HEK293 (cell line): ENCODE data around the gene PLD6.

Source experiments
- CTCF ChIA-PET: fragments of 350-600 bp; formaldehyde crosslinking; extraction: SDS; loops from one replicate; lab custom pipeline; 2021; ENCODE audit warnings: antibody characterized with exemption; lab: Yijun Ruan, JAX
- POLR2A ChIA-PET: fragments of 300-600 bp; formaldehyde crosslinking; extraction: SDS; loops from one replicate; lab custom pipeline; 2020; ENCODE audit warnings: antibody characterized with exemption, inconsistent platforms; lab: Yijun Ruan, JAX
- H3K27ac ChIP-seq: fragments of 200-500 bp; sonication (Bioruptor generic); 2 replicates; pipeline ENCODE4 v1.5.1; 2014; ENCODE audit warnings: low read depth, low read length, control low read depth, inconsistent platforms; ENCODE audit errors: extremely low read depth
- H3K36me3 ChIP-seq, 2 experiments: fragments of 200-500 bp in 1 of 2; sonication (Bioruptor generic) in 1 of 2; 1 replicate in 1 of 2; 2 replicates in 1 of 2; pipeline ENCODE4 v1.5.1; 2014 to 2017; ENCODE audit warnings: inconsistent platforms in 2 of 2, low read length in 2 of 2; ENCODE audit not compliant: control insufficient read depth in 2 of 2, insufficient read depth in 1 of 2
- H3K4me1 ChIP-seq: fragments of 200-500 bp; sonication (Bioruptor generic); 2 replicates; pipeline ENCODE4 v1.5.1; 2014; ENCODE audit warnings: mild to moderate bottlenecking, low read length, inconsistent platforms; ENCODE audit not compliant: control insufficient read depth, insufficient read depth
- H3K4me3 ChIP-seq: 2 replicates; pipeline ENCODE4 v1.5.1; 2011; ENCODE audit warnings: low read depth, mild to moderate bottlenecking, control low read depth, low read length, moderate library complexity
- H3K9me3 ChIP-seq: fragments of 200-500 bp; sonication (Bioruptor generic); 2 replicates; pipeline ENCODE4 v1.5.1; 2014; ENCODE audit warnings: low read depth, low read length, inconsistent platforms; ENCODE audit not compliant: control insufficient read depth, insufficient read depth
- MYNN ChIP-seq: fragments of 450-650 bp; formaldehyde crosslinking; IDR thresholded peaks from 2 replicates; pipeline ENCODE4 v1.5.1; 2016; ENCODE audit warnings: missing biosample characterization, missing genetic modification characterization, borderline replicate concordance
- SP7 ChIP-seq: fragments of 450-650 bp; formaldehyde crosslinking; IDR thresholded peaks from 2 replicates; pipeline ENCODE4 v1.5.1; 2016; ENCODE audit warnings: missing biosample characterization, missing genetic modification characterization
- TRIM28 ChIP-seq: IDR thresholded peaks from 2 replicates; pipeline ENCODE4 v1.6.1; 2011; ENCODE audit warnings: low read length, control low read depth, borderline replicate concordance
- YY1 ChIP-seq: fragments of 450-650 bp; formaldehyde crosslinking; IDR thresholded peaks from 2 replicates; pipeline ENCODE4 v1.5.1; 2018; ENCODE audit warnings: missing biosample characterization, missing genetic modification characterization
- ZBTB6 ChIP-seq: fragments of 450-650 bp; formaldehyde crosslinking; IDR thresholded peaks from 2 replicates; pipeline ENCODE4 v1.5.1; 2017; ENCODE audit warnings: missing biosample characterization, missing genetic modification characterization
- ZFP3 ChIP-seq: fragments of 450-650 bp; formaldehyde crosslinking; IDR thresholded peaks from 2 replicates; pipeline ENCODE4 v1.5.1; 2016; ENCODE audit warnings: low read depth, missing biosample characterization, missing genetic modification characterization
- ZNF10 ChIP-seq: fragments of 450-650 bp; formaldehyde crosslinking; IDR thresholded peaks from 2 replicates; pipeline ENCODE4 v1.5.1; 2017; ENCODE audit warnings: missing biosample characterization, missing genetic modification characterization
- ZNF112 ChIP-seq: fragments of 450-650 bp; formaldehyde crosslinking; IDR thresholded peaks from 2 replicates; pipeline ENCODE4 v1.5.0; 2017; ENCODE audit warnings: missing biosample characterization, missing genetic modification characterization
- ZNF114 ChIP-seq: fragments of 450-650 bp; formaldehyde crosslinking; IDR thresholded peaks from 2 replicates; pipeline ENCODE4 v1.5.0; 2017; ENCODE audit warnings: missing biosample characterization, missing genetic modification characterization
- ZNF132 ChIP-seq: fragments of 450-650 bp; formaldehyde crosslinking; IDR thresholded peaks from 2 replicates; pipeline ENCODE4 v1.5.1; 2017; ENCODE audit warnings: missing biosample characterization, missing genetic modification characterization, borderline replicate concordance
- ZNF148 ChIP-seq: fragments of 450-650 bp; formaldehyde crosslinking; IDR thresholded peaks from 2 replicates; pipeline ENCODE4 v1.5.0; 2017; ENCODE audit warnings: missing biosample characterization, missing genetic modification characterization, borderline replicate concordance
- ZNF155 ChIP-seq: fragments of 450-650 bp; formaldehyde crosslinking; IDR thresholded peaks from 2 replicates; pipeline ENCODE4 v1.5.1; 2016; ENCODE audit warnings: missing biosample characterization, missing genetic modification characterization
- ZNF248 ChIP-seq: fragments of 450-650 bp; formaldehyde crosslinking; IDR thresholded peaks from 2 replicates; pipeline ENCODE4 v1.5.1; 2017; ENCODE audit warnings: missing biosample characterization, missing genetic modification characterization
- ZNF274 ChIP-seq, 2 experiments: fragments of 200-500 bp in 1 of 2; fragments of 450-650 bp in 1 of 2; sonication (Bioruptor generic) in 1 of 2; formaldehyde crosslinking in 1 of 2; IDR thresholded peaks; 2 replicates each; pipeline versions ENCODE4 v1.5.1 to v1.6.1; 2014 to 2016; ENCODE audit warnings: borderline replicate concordance in 1 of 2, inconsistent platforms in 1 of 2, low read length in 1 of 2, missing biosample characterization in 1 of 2, missing genetic modification characterization in 1 of 2
- ZNF544 ChIP-seq: fragments of 450-650 bp; formaldehyde crosslinking; IDR thresholded peaks from 2 replicates; pipeline ENCODE4 v1.5.0; 2017; ENCODE audit warnings: missing biosample characterization, missing genetic modification characterization
- ZNF549 ChIP-seq: fragments of 450-650 bp; IDR thresholded peaks from 2 replicates; pipeline ENCODE4 v1.5.1; 2018; ENCODE audit warnings: missing biosample characterization, missing genetic modification characterization, mild to moderate bottlenecking, inconsistent platforms, moderate library complexity
- ZNF610 ChIP-seq: fragments of 450-650 bp; formaldehyde crosslinking; IDR thresholded peaks from 2 replicates; pipeline ENCODE4 v1.5.1; 2016; ENCODE audit warnings: missing biosample characterization, missing genetic modification characterization, borderline replicate concordance
- ZNF623 ChIP-seq: fragments of 450-650 bp; formaldehyde crosslinking; IDR thresholded peaks from 2 replicates; pipeline ENCODE4 v1.5.1; 2016; ENCODE audit warnings: missing biosample characterization, missing genetic modification characterization
- ZNF629 ChIP-seq: fragments of 450-650 bp; formaldehyde crosslinking; IDR thresholded peaks from 2 replicates; pipeline ENCODE4 v1.5.1; 2017; ENCODE audit warnings: missing biosample characterization, missing genetic modification characterization
- ZNF670 ChIP-seq: fragments of 450-650 bp; formaldehyde crosslinking; IDR thresholded peaks from 2 replicates; pipeline ENCODE4 v1.5.1; 2016; ENCODE audit warnings: missing biosample characterization, missing genetic modification characterization, low read depth
- ZNF692 ChIP-seq: fragments of 450-650 bp; formaldehyde crosslinking; IDR thresholded peaks from 2 replicates; pipeline ENCODE4 v1.5.1; 2016; ENCODE audit warnings: missing biosample characterization, missing genetic modification characterization
- ZNF785 ChIP-seq: fragments of 450-650 bp; formaldehyde crosslinking; IDR thresholded peaks from 2 replicates; pipeline ENCODE4 v1.5.1; 2016; ENCODE audit warnings: missing biosample characterization, missing genetic modification characterization
- ZSCAN18 ChIP-seq: fragments of 450-650 bp; formaldehyde crosslinking; IDR thresholded peaks from 2 replicates; pipeline ENCODE4 v1.5.1; 2016; ENCODE audit warnings: missing biosample characterization, missing genetic modification characterization

Gene PLD6

GRCh38 chr17:17214646-17215436, 8.7 kb upstream of the PLD6 start:
- ChIA-PET CTCF (no interaction called here), POLR2A (no interaction called here)
- Histone ChIP-seq H3K4me3 (no peak overlapping the region), H3K36me3 (peaks cover 20 to 80% of the 10 kb centered on the region in 2 experiments), H3K9me3 (no peaks in the 10 kb centered on the region), H3K4me1 (no peaks in the 10 kb centered on the region), H3K27ac (no peak overlapping the region)
- no peak for TF ChIP-seq ZNF148 (tag by site-specific recombination)
- TF ChIP-seq ZNF610 = no peak
- TF ChIP-seq ZNF114 (tag by site-specific recombination) = no peak
- TF ChIP-seq ZBTB6 (tag by site-specific recombination) = no peak
- TF ChIP-seq MYNN (tag by site-specific recombination) = no peak
- TF ChIP-seq ZNF692 (tag by site-specific recombination) = peak; percentile 46; the same call in 1 of the 2 replicates
- TF ChIP-seq ZNF10 = no peak

- POLR2A ChIA-PET = interaction anchor here (0.7 kb wide), 1 partner anchor 808 kb away, joined by 3 read pairs; no protein-coding TSS in a partner anchor
- no peak overlapping the region for H3K27ac ChIP-seq
- no peak overlapping the region for H3K4me3 ChIP-seq
- H3K4me1 ChIP-seq = no peaks in the 10 kb centered on the region
- CTCF ChIA-PET = interaction anchor here (0.5 kb wide), 1 partner anchor 8 kb away, joined by 3 read pairs; no protein-coding TSS in a partner anchor
- no peaks in the 10 kb centered on the region for H3K9me3 ChIP-seq
- H3K36me3 ChIP-seq = peaks cover 17 to 69% of the 10 kb centered on the region in 2 experiments
- TF ChIP-seq ZFP3 (tag by site-specific recombination) (no peak), ZNF132 (tag by site-specific recombination) (no peak), SP7 (tag by site-specific recombination) (no peak), ZNF670 (tag by site-specific recombination) (no peak), TRIM28 (no peak), ZBTB6 (tag by site-specific recombination) (no peak)
Observed at GRCh38 chr17:17213775-17214174, 7.6 kb upstream of the PLD6 start.

GRCh38 chr17:17207998-17208397, 1.9 kb upstream of the PLD6 start:
- peaks cover 5% of the 10 kb centered on the region for H3K4me1 ChIP-seq
- no peak overlapping the region for H3K4me3 ChIP-seq
- H3K27ac ChIP-seq = no peak overlapping the region
- no peaks in the 10 kb centered on the region for H3K9me3 ChIP-seq
- ChIA-PET POLR2A (interaction anchor here (1.2 to 1.8 kb wide), 2 partner anchors 28 to 72 kb away, joined by 4 read pairs; no protein-coding TSS in a partner anchor), CTCF (interaction anchor here (1.1 kb wide), 1 partner anchor 66 kb away, joined by 3 read pairs; no protein-coding TSS in a partner anchor)
- H3K36me3 ChIP-seq = peaks cover 0 to 33% of the 10 kb centered on the region in 2 experiments
- TF ChIP-seq ZNF155 (no peak), ZNF549 (no peak), ZNF785 (tag by site-specific recombination) (no peak), ZNF629 (tag by site-specific recombination) (no peak), ZNF274 (IDR thresholded peaks at IDR 0.05; ENCODE audit: low read length) (no peak), ZNF274 (tag by site-specific recombination; IDR thresholded peaks at IDR 0.05; ENCODE audit: borderline replicate concordance) (no peak), YY1 (no peak), ZSCAN18 (no peak), ZNF248 (no peak), ZNF544 (no peak), ZNF112 (tag by site-specific recombination) (no peak), ZNF623 (tag by site-specific recombination) (no peak)
